Stimulated activated CD4-positive, alpha-beta T cell treated with anti-CD3 and anti-CD28 coated beads, TNF-alpha, amount 100 ng/mL, for 1 hour (primary cell): ENCODE measurements around the gene TPI1.
"Not testable (repeated sequence)": the region's sequence is repeated elsewhere in the genome, so short reads cannot be mapped to it uniquely, and the experiment has no call there.

Source experiments
- DNase-seq, 3 donors: peaks; one replicate each; pipeline ENCODE4 v3.0.0-alpha.2; 2020; ENCODE audit warnings: low read depth in 3 of 3, low spot score in 1 of 3

The TPI1 gene

DNA sequence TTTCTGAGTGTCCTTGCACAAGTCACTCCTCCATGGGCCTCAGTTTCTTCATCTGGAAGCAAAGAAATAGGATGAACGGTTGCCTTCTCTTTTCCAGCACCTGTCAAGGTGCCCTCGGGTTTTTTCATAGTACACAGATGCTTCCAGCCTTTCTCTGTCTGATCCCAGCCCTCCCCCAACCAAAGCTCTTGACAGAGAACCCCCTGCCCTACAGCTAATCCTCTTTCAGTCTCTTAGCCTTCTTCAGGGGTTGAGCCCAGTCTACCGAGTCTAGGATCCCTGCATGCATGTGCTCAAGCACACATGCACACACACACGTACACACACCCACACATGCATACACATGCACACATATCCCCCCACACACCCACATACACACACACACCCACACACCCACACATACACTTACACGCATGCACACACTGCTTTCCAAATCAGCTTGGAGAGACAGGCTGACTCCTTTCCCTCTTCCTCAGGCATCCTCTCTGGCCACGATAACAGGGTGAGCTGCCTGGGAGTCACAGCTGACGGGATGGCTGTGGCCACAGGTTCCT lies 20.9 kb upstream of the TPI1 start:
- no peak for DNase-seq

DNA sequence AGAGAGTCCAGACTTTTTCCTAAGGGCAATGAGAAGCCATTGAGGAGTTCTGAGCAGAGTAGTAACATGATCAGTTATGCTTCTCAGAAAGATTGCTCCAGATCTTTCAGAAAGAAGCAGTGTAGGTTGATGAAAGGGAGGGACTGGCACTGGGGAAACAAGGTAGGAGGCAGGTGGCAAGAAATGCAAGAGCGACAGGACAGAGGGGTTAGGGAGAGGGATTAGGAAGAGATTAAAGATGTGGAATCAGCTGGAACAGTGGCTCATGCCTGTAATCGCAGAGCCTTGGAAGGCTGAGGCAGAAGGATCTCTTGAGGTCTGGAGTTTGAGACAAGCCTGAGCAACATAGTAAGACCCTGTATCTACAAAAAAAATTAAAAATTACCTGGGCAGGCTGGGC lies 19.7 kb upstream of the TPI1 start:
- no peak for DNase-seq

DNA sequence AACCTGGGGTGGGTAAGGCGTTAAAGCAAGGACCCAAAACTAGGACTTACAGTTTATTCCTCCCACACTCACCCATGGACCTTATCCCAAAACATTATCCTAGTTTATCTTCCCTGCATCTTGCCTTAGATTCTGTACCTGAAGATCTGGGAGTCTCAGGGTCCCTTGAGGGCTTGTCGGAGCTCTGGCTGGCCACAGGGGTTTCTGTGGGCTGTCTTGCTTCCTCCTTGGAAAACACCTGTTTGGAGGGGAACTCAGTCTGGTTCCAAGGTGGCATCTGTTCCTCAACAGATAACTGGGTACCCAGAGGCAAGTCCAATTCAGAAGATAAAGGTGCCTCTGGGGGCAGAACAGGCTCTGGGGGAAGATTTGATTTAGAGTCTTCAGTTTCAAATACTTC lies 17.9 kb upstream of the TPI1 start:
- no peak for DNase-seq

DNA sequence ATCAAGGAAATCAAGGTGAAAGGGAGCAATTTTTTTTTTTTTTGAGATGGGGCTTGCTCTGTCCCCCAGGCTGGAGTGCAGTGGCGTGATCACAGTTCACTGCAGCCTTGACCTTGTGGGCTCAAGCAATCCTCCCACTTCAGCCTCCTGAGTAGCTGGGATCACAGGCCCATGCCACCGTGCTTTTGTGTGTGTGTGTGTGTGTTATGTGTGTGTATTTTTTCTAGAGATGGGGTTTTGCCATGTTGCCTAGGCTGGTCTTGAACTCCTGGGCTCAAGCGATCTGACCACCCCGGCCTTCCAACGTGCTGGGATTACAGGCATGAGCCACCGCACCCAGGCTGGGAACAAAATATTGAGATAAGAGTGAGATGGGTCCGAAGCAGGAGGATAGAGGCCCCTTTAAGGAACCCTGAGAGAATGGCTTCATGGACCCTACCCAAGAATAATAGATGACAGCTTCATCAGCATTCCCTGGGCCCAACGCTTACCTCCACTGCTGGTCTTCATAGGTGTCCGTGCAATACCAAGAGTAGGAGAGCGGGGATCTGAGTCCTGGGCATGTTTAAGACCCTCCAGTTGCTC lies 17.3 kb upstream of the TPI1 start:
- DNase-seq, result no peak

DNA sequence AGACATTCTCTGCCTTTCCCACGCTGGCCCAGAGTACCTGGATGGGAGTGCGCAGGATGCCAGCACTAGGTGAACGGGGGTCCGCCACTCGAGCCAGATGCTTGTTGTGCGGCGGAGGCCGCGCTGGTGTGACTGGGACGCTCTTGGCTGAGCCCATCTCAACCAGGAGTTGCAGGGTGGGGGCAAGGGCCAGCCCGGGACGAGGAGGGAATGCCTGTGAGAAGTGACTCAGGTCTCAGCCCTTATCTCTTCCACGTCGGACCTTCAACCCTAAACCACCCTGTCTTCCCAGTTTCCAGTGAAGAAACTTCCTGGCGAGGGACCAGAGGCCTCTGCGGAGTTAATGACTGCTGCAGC lies 16.6 kb upstream of the TPI1 start:
- DNase-seq, result no peak

DNA sequence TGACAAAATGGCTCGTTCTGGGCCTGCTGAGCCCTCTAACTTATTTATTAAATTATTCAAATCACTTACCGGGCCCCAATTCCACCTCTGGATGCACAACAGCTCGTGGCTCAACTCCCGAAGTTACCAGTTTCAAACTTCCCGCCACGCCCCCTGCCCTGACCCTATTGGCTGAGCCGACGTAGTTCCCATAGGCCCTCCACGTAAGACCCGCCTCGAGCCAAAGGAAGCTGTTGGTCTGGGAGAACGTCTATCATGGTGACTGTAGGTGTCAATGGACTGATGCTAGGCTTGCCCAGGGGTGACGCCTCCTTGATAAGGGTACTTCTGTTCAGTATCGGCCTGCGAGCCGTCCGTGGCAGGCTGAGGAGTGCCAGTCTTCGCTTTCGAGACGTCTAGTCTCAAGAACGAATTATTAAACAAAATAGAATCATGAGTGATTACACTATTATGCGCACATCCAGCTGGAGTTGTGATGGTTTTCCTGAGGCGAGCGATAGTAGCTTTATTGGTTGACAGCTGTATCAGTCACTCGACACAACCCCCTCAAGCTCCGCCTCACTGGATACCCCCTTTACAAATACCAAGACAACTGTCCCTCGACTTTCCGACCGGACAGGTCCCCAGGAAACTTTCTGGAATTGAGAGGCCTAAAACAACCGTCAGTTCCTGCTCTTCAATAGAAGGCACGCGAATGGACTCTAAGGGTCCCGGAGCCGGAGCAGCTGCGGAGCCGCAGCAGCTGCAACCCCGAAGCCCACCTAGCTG lies 16.0 kb upstream of the TPI1 start, which contains the start of gene CDCA3:
Gene CDCA3 (minus strand): TSS at position 134 of the 768 bp plus-strand sequence. CDS start 334 bp downstream, outside the sequence.
- DNase-seq, result peak; percentile 74 to 82 (median 79)

DNA sequence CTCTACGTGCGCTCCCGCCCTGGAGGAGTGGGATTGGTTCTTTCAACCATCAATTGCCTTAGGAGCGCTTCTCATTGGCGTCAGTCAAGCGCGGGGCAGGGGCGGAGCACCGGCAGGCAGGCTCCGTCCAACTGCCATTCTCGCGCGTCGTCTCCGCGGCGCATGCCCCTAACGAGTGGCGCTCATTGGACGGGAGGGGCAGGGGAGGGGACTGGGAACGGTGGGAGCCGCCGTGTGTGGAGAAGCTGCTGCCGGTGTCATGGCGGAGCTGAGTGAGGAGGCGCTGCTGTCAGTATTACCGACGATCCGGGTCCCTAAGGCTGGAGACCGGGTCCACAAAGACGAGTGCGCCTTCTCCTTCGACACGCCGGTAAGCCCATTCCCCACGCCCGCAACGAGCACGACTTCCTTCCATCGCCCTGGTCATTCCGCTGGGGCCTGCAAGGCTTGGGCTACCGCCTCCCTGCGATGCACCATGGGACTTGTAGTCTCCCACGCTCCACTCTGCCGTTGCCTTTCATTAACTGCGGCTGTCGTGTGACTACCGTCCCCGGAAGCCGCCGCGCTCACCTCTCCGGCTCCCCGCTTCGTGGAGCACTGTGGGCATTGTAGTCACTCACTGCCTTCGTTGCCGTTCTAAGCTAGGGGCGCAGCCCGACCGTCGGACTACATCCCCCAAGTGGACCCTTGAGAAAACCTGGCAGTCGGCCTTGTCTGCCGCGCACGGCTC lies 15.2 kb upstream of the TPI1 start, which contains the start of gene USP5:
Gene USP5 (plus strand): TSS at position 230 of the 730 bp plus-strand sequence. CDS start 30 bp downstream, at position 260.
- DNase-seq, result peak; percentile 90 to 95 (median 95)

DNA sequence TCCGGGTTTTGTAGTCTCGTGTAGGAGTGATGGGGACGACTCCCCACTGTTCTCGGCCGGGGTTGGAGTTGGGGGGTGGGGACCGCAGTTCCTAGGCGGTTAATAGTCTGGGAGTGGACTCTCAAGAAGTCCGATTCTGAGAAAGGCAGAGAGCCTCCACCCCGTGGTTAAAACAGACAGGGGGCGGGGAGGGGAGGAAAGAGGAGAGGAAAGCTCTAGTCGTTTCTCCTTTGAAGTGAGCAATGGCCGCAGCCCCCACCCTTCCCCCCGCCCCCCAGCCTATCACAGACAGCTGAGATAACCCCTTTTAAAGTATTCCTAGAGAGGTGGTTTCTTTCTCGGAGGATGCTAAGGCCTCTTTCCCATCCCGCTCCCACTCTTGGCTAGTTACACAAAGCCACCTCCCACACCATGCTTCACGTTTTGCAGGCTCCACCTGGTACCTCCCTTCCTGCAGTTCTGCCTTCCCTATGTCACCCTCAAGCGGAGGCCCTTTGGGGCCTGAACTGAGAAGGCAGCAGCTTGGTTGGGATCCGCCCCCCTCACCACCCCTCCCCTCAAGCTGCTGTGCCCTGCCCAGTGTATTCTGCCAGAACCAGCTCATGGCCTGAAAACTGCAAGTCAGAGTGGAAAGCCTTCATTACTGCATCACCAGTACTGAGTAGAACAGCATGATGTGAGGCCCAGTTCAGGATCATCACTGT lies 14.5 kb upstream of the TPI1 start:
- DNase-seq, result peak in 1 of 3 donors; percentile 49

DNA sequence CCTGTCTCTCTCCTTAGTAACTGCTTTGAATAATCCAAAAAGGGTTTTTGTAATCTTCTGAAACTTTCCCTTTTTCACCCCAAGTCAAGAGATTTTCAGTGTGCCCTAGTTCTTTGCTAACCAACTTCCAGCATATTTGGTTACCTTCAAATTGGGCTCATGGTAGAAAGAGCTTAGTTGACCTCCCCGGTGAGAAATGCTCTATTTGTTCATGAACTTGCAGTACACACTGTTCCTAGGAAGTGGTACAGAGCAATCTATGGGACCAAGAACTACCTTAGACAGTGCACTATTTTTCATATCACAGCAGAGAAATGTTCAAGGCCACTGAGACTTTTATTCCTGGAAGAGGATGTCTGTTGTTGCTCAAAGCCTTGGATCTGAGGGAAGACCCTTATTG lies 13.7 kb upstream of the TPI1 start:
- DNase-seq, result no peak

DNA sequence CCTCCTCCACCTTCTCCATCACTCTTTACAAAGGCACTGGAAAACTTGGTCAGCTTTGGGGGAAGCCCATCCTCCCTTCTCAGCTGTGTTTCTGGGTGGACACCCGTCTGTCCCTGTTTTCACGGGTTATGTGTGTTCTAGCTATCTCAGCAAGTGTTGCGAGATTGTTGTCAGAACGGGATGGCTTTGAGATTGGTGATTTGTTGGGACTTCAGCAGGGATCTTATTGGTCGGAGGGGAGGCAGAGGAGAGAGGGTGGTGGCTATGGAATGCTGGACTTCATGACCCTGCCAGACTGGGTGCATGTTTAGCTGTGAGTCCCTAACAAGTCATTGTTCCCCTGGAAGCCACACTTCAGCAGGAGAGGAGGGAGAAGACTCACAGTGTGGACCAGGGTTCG lies 13.3 kb upstream of the TPI1 start:
- no peak for DNase-seq

DNA sequence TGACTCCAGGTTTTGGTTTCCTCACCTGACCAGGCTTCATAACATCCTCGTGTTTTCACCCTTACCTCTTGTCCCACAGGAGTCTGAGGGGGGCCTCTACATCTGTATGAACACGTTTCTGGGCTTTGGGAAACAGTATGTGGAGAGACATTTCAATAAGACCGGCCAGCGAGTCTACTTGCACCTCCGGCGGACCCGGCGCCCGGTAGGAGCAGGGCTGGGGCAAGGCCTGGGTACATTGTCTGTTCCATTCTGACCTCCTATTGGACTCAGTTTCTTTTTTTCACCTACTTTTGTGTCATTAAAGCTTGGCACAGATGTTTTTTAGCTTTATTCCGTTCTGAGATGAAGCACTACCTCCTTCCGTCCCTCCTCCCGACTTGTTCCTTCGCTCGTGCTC lies 12.0 kb upstream of the TPI1 start:
- no peak for DNase-seq

DNA sequence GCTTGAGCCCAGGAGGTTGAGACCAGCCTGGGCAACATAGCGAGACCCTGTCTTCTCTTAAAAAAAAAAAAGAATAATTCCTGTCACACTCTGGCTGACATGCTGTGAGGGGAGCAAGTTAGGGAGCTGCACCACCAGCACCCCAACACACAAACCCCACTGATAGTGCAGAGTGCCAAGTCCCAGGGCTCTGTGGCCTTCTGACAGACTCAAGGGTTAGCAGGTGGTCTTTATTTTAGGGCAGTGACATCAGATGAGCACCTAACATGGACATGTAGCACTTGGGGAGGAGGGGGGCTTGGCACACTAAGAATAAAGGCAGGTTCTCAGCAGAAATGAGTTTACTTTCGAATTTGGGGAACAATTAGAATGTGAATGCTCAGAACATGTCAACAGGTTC lies 8.5 kb upstream of the TPI1 start:
- DNase-seq, result no peak

DNA sequence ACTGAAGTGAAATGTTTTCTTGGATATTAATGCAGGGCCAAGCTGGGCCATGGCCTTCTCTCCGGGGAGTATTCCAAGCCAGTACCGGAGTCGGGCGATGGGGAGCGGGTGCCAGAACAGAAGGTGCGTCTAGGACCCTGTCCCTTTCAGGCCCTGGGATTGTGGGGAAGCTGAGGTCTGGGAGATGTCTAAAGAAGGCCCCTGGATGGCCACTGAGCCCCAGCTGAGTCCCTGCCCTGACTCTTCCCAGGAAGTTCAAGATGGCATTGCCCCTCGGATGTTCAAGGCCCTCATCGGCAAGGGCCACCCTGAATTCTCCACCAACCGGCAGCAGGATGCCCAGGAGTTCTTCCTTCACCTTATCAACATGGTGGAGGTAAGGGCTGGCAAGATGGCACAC lies 7.2 kb upstream of the TPI1 start:
- no peak for DNase-seq

DNA sequence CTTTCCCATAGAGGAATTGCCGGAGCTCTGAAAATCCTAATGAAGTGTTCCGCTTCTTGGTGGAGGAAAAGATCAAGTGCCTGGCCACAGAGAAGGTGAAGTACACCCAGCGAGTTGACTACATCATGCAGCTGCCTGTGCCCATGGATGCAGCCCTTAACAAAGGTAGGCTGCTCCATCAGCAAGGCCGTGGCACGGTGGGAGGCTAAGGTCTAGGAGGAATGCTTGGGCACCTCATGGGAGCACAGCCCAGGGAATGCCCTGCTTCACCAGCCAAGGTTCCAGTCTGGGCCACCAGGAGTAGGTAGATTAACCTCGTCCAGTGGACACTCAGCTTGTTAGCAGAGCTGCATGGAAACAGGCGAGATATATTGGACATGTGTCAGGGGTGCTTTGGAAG lies 6.4 kb upstream of the TPI1 start:
- no peak for DNase-seq

DNA sequence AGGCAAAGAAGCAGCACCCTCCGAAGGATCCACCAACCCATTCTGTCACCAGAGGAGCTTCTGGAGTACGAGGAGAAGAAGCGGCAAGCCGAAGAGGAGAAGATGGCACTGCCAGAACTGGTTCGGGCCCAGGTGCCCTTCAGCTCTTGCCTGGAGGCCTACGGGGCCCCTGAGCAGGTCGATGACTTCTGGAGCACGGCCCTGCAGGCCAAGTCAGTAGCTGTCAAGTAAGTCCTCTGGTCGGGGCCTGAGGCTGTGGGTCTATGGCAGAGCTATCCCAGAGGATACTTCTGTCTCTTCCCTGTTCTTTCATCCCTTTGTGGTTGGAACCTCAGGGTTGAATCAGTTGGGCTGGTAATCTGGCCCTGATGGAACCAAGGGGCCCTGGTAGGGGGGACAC lies 5.9 kb upstream of the TPI1 start:
- DNase-seq, result no peak

DNA sequence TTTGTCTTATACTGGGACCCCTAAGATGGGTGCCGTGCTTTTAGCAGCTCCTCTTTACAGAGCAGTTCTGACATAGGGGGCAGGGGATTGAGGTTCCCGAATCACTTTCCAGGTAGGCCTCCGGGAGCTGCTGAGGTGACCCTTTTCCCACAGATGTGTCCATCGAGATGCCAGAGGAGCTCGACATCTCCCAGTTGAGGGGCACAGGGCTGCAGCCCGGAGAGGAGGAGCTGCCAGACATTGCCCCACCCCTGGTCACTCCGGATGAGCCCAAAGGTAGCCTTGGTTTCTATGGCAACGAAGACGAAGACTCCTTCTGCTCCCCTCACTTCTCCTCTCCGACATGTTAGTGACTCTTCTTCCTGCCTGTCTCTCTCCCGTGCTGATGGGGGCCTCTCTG lies 4.3 kb upstream of the TPI1 start:
- no peak for DNase-seq

DNA sequence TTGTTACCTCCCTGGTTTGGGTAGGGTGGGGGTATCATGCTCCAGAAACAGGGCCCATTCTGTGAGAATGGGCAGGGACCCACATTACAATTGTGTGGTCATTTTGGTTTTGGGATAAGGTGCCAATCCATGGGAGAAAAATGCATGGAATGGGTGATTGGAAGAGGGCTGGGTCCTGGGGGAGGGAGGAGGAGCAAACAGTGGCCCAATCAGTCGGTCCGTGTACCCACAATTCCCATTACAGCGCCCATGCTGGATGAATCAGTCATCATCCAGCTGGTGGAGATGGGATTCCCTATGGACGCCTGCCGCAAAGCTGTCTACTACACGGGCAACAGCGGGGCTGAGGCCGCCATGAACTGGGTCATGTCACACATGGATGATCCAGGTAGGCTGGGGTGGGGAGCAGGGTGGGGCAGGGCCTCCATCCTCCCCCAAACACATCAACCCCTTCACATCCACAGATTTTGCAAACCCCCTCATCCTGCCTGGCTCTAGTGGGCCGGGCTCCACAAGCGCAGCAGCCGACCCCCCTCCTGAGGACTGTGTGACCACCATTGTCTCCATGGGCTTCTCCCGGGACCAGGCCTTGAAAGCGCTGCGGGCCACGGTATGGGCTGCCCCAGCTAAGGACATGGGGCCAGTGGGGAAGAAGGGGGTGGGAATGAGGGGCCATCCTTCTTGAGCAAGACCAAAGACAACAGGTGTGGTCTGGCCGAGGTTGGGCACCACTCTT lies 3.6 kb upstream of the TPI1 start:
- DNase-seq, result no peak

DNA sequence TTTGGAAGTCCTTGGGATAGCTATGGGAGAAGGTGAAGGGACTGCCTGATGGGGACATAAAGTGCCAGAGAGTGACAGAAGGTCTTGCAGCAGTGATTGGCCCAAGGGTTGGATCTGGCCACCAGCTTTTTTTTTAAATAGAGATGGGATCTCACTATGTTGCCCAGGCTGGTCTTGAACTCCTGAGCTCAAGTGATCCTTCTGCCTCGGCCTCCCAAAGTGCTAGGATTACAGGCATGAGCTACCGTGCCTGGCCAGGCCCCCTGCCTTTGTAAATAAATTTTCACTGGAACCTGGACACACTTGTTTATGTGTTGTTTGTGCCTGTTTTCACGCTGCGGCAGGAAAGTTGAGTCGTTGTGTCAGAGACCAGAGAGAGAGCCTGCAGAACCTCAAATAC lies 2.0 kb upstream of the TPI1 start:
- not testable (repeated sequence) for DNase-seq

DNA sequence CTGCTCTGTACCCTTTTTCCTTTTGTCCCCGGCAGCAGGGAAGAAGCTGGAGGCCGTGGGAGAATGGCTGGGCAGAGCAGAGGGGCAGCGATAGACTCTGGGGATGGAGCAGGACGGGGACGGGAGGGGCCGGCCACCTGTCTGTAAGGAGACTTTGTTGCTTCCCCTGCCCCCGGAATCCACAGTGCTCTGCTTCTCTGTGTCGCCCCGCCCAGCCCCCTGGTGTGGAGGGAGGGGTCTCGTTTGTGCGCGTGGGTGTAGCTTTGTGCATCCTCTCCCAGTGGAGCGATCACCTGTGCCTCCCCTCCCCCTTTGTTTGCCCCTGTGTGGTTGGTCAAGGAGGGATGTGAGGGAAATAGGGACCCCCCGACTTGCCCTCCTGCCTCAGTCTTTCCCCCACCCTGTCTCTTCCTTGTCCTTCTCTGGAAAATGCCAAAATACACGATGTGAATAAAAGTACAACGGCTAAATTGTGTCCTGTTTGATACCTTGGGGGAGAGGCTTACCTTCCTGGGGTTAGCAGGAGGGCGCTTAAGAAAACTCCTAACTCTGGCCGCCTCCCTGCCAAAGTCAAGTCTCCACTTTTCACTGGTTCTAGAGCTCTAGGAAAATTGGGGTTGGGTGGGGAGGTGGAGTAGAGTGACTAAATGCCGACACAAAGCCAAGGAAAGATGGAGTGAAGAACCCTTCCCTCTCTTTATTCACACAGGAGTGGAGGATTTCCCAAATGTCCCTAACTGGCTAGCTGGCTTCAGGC lies 990 bp upstream of the TPI1 start:
- DNase-seq, result no peak

DNA sequence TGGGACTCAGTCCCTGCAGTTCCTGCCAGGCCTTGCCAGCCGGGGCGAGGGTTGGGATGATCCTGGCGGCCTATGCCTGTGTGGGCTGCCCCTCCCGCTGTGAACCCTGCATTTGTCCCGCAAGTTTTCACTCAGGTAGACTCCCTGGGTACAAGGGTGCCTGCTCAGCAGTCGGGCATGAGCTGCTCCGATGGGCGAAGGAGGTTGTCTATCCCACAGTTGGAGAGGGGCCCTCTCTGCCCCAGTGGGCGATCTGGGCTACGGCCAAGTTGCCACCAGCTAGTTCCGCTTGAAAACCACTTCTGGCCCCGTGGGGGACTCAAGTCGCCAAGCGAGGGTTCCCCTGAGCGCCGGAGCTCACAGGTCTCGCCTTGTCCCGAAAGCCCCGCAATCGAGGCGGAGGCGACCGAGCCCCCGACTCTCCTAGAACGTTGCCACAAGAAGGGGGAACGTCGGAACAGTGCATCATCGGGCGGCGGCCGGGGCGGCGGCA lies 365 bp upstream of the TPI1 start:
- peak in 1 of 3 donors; percentile 73 for DNase-seq
